ENCODE results near the gene SEC16B. TPM values are rescaled to one million over a fixed set of nuclear protein-coding genes. Genes with fewer than 3 reads are reported as not detected.

The SEC16B gene
- total and polyA plus RNA-seq, 2 of the 8 experiments (the other 6 are each of a cell fraction or from before 2014, with no cell fraction given), result 0.56 to 0.94 TPM

- H3K9me3 ChIP-seq (ENCODE audit: insufficient read depth in 2 of 2, low read depth in 1 of 2, low read length in 1 of 2), result no peaks in the 10 kb centered on the region
- H2BK120ac ChIP-seq (replicated peaks; ENCODE audit: low read depth, low read length), result no peak overlapping the region
- no peak overlapping the region for H3K14ac ChIP-seq (ENCODE audit: insufficient read length)
- H3K4ac ChIP-seq (replicated peaks; ENCODE audit: insufficient read length, low read depth, low read length), result no peak overlapping the region
- 76% methylated on average over 4 of the region's 4 CpGs; no CpG with 5 or more reads in 1 of the 2 experiments for WGBS, 2 experiments (ENCODE audit: extremely low coverage in 1 of 2, insufficient coverage in 1 of 2, insufficient read length in 1 of 2, insufficient replicate concordance in 2 of 2, low coverage in 1 of 2, low lambda C conversion rate in 2 of 2, missing lambda C conversion rate in 1 of 2)
- no peak overlapping the region for H3K56ac ChIP-seq (replicated peaks; ENCODE audit: insufficient read length, low read depth, low read length)
- H3K9ac ChIP-seq (replicated peaks in 1 of 4; ENCODE audit: extremely low read depth in 1 of 4, low read depth in 3 of 4, low read length in 3 of 4), result no peak overlapping the region
- no peak overlapping the region for H3K23ac ChIP-seq (ENCODE audit: insufficient read length)
- H3K27me3 ChIP-seq (replicated peaks in 1 of 4; ENCODE audit: control insufficient read depth in 3 of 4, extremely low read depth in 1 of 4, insufficient read depth in 3 of 4, low read length in 3 of 4), result no peaks in the 10 kb centered on the region; a peak in 1 of 7 replicates
- no peak overlapping the region for H3K4me3 ChIP-seq (ENCODE audit: extremely low read depth in 1 of 4, insufficient read depth in 2 of 4, low read depth in 3 of 4, low read length in 4 of 4)
- H3K4me1 ChIP-seq (replicated peaks in 1 of 4; ENCODE audit: control insufficient read depth in 3 of 4, insufficient read depth in 4 of 4, low read length in 3 of 4), result no peaks in the 10 kb centered on the region
- no peak overlapping the region for H2BK5ac ChIP-seq (ENCODE audit: low read depth, low read length)
- DNase-seq (ENCODE audit: low read depth in 1 of 2, low spot score in 2 of 2), result peak in 1 of 2 experiments; percentile 57
- H3K27ac ChIP-seq (ENCODE audit: low read depth, low read length), result no peak overlapping the region
- no peak overlapping the region for H2BK20ac ChIP-seq (ENCODE audit: low read length)
- H4K91ac ChIP-seq (replicated peaks; ENCODE audit: insufficient read length, low read length), result no peak overlapping the region
- no peak overlapping the region for H3K18ac ChIP-seq (ENCODE audit: extremely low read depth, low read length)
- H3K23me2 ChIP-seq (ENCODE audit: low read depth, low read length), result no peaks in the 10 kb centered on the region
- CTCF ChIA-PET (ENCODE audit: partially characterized antibody), result interaction anchor here (0.6 to 4.9 kb wide), 53 partner anchors 9 to 1018 kb away, joined by 3 to 26 read pairs (median 5); no protein-coding TSS in a partner anchor
- H4K5ac ChIP-seq (ENCODE audit: insufficient read length, low read depth, low read length), result no peak overlapping the region
- H2AK5ac ChIP-seq (ENCODE audit: low read depth, low read length), result no peak overlapping the region
- H2AFZ ChIP-seq (ENCODE audit: low read length), result no peak overlapping the region
- H3K36me3 ChIP-seq (ENCODE audit: control insufficient read depth in 2 of 4, insufficient read depth in 4 of 4, low read length in 3 of 4), result no peaks in the 10 kb centered on the region
- H4K20me1 ChIP-seq (replicated peaks in 1 of 2; ENCODE audit: control insufficient read depth in 1 of 2, insufficient read depth in 2 of 2, low read length in 2 of 2), result no peaks in the 10 kb centered on the region
- H2BK15ac ChIP-seq (ENCODE audit: low read length), result no peak overlapping the region
- peak; percentile 24 for FAIRE-seq
- H3K79me1 ChIP-seq (ENCODE audit: low read depth, low read length), result no peaks in the 10 kb centered on the region
- H4K8ac ChIP-seq (ENCODE audit: extremely low read depth, insufficient read depth, low read length), result no peak overlapping the region
- no peaks in the 10 kb centered on the region for H3K79me2 ChIP-seq (ENCODE audit: control insufficient read depth in 1 of 2, insufficient read depth in 2 of 2, low read length in 2 of 2)
- POLR2A ChIA-PET (ENCODE audit: partially characterized antibody), result no interaction called here
- H3K4me2 ChIP-seq (ENCODE audit: insufficient read depth in 1 of 2, low read depth in 2 of 2, low read length in 2 of 2), result no peak overlapping the region
- H2BK12ac ChIP-seq (ENCODE audit: low read depth, low read length), result no peak overlapping the region; the same call in 1 of the 2 replicates
- TF ChIP-seq RFX5 (IDR thresholded peaks at IDR 0.05; ENCODE audit: borderline replicate concordance, low read depth, low read length) (no peak), E2F6 (IDR thresholded peaks at IDR 0.05) (peak; percentile 50; the same call in 1 of the 2 replicates), CTCF (IDR thresholded peaks at IDR 0.05; ENCODE audit: control extremely low read depth in 1 of 3, insufficient read depth in 1 of 3, low read depth in 1 of 3, low read length in 3 of 3) (peak; percentile 69 to 84 (median 81)), RAD21 (IDR thresholded peaks at IDR 0.05 in 1 of 2, conservative IDR thresholded peaks at IDR 0.05 in 1 of 2; ENCODE audit: low read depth in 2 of 2, low read length in 2 of 2) (peak; percentile 84 to 85), RNF2 (IDR thresholded peaks at IDR 0.05; ENCODE audit: borderline replicate concordance, low read depth, low read length, missing control alignments, poor library complexity, severe bottlenecking) (no peak), MAX (IDR thresholded peaks at IDR 0.05) (peak; percentile 91)
Observed at GRCh38 chr1:177913762-177914540, 55.9 kb downstream of the SEC16B start.

Measured in H1 (cell line).